SK-N-SH (cell line): Measurements from ENCODE around the gene PPP2R1B. TPM values are rescaled to one million over a fixed set of nuclear protein-coding genes. Genes with fewer than 3 reads are reported as not detected.

Source experiments
- CTCF ChIA-PET: fragments of 300-600, 350-600 bp; formaldehyde crosslinking; extraction: SDS; loops from one replicate; lab custom pipeline; 2021; lab: Yijun Ruan, JAX
- POLR2A ChIA-PET: fragments of 350-600 bp; sonication (Branson Sonifier 250); formaldehyde crosslinking; extraction: SDS; loops from one replicate; lab custom pipeline; 2020; ENCODE audit warnings: antibody characterized with exemption, inconsistent platforms; lab: Yijun Ruan, JAX
- DNase-seq: peaks from one replicate; pipeline ENCODE4 v3.0.0; 2012
- H2AFZ ChIP-seq: fragments of 200-600 bp; sonication (generic); 2 replicates; pipeline ENCODE4 v1.8.1; 2016; ENCODE audit warnings: antibody characterized with exemption, mild to moderate bottlenecking, low read depth
- H3F3A ChIP-seq: fragments of 200-600 bp; sonication (generic); replicated peaks from 2 replicates; pipeline ENCODE3; 2016; ENCODE audit warnings: antibody characterized with exemption, mild to moderate bottlenecking; ENCODE audit not compliant: insufficient read depth
- H3K27ac ChIP-seq, 2 experiments: fragments of 200-500 bp in 1 of 2; fragments of 200-600 bp in 1 of 2; sonication (Bioruptor generic) in 1 of 2; sonication (generic), shearing (Covaris generic) in 1 of 2; 2 replicates each; pipeline versions ENCODE4 v1.5.1 to v1.6.1; 2014 to 2016; ENCODE audit warnings: low read depth in 2 of 2, inconsistent platforms in 1 of 2, low read length in 1 of 2, mild to moderate bottlenecking in 1 of 2, mixed read lengths in 1 of 2
- H3K27me3 ChIP-seq: fragments of 200-600 bp; sonication (generic), shearing (Covaris generic); 2 replicates; pipeline ENCODE4 v1.6.1; 2016; ENCODE audit warnings: mixed run types; ENCODE audit not compliant: insufficient read depth
- H3K36me3 ChIP-seq, 2 experiments: fragments of 200-500 bp in 1 of 2; fragments of 200-600 bp in 1 of 2; sonication (Bioruptor generic) in 1 of 2; sonication (generic) in 1 of 2; replicated peaks in 1 of 2; 2 replicates each; pipeline versions ENCODE3 to v1.5.1; 2014 to 2016; ENCODE audit warnings: low read length in 1 of 2, mild to moderate bottlenecking in 1 of 2; ENCODE audit not compliant: insufficient read depth in 2 of 2, control insufficient read depth in 1 of 2
- H3K4me1 ChIP-seq, 2 experiments: fragments of 200-500 bp in 1 of 2; fragments of 200-600 bp in 1 of 2; sonication (Bioruptor generic) in 1 of 2; sonication (generic), shearing (Covaris generic) in 1 of 2; 2 replicates each; pipeline versions ENCODE4 v1.5.1 to v1.6.1; 2014 to 2016; ENCODE audit warnings: low read depth in 1 of 2, low read length in 1 of 2, mixed run types in 1 of 2; ENCODE audit not compliant: insufficient read depth in 2 of 2, control insufficient read depth in 1 of 2
- H3K4me2 ChIP-seq: fragments of 200-600 bp; sonication (generic), shearing (Covaris generic); 2 replicates; pipeline ENCODE4 v1.6.1; 2017; ENCODE audit warnings: mixed run types
- H3K4me3 ChIP-seq, 2 experiments: fragments of 200-500 bp in 1 of 2; fragments of 200-600 bp in 1 of 2; sonication (Bioruptor generic) in 1 of 2; sonication (generic), shearing (Covaris generic) in 1 of 2; 2 replicates each; pipeline versions ENCODE4 v1.5.1 to v1.8.1; 2014 to 2016; ENCODE audit warnings: low read depth in 2 of 2, inconsistent platforms in 1 of 2, low read length in 1 of 2, mild to moderate bottlenecking in 1 of 2, mixed read lengths in 1 of 2, moderate library complexity in 1 of 2
- H3K79me2 ChIP-seq: fragments of 200-600 bp; sonication (generic); 2 replicates; pipeline ENCODE4 v1.8.1; 2017; ENCODE audit warnings: mild to moderate bottlenecking; ENCODE audit not compliant: insufficient read depth
- H3K9ac ChIP-seq: fragments of 200-600 bp; sonication (generic); 2 replicates; pipeline ENCODE4 v1.6.1; 2017; ENCODE audit warnings: mixed run types
- H3K9me2 ChIP-seq: fragments of 200-600 bp; sonication (generic); 2 replicates; pipeline ENCODE4 v1.6.1; 2017; ENCODE audit warnings: mixed run types
- H3K9me3 ChIP-seq: fragments of 200-600 bp; sonication (generic); 2 replicates; pipeline ENCODE4 v1.6.1; 2017; ENCODE audit warnings: mixed run types, mild to moderate bottlenecking, moderate library complexity
- H4K20me1 ChIP-seq: fragments of 200-600 bp; sonication (generic); 2 replicates; pipeline ENCODE4 v1.6.1; 2017; ENCODE audit warnings: mild to moderate bottlenecking, mixed run types; ENCODE audit not compliant: insufficient read depth
- CHD2 ChIP-seq: fragments of 150-350 bp; IDR thresholded peaks from 2 replicates; pipeline ENCODE4 v1.6.1; 2018; ENCODE audit warnings: low read length; ENCODE audit not compliant: partially characterized antibody
- ELF1 ChIP-seq: IDR thresholded peaks from 2 replicates; pipeline ENCODE4 v1.4.0; 2012
- FOSL2 ChIP-seq: IDR thresholded peaks from 2 replicates; pipeline ENCODE4 v1.4.0; 2012; ENCODE audit warnings: low read depth, mild to moderate bottlenecking, moderate library complexity, borderline replicate concordance
- FOXM1 ChIP-seq: IDR thresholded peaks from 2 replicates; pipeline ENCODE4 v1.4.0; 2012; ENCODE audit warnings: low read depth, mild to moderate bottlenecking
- GATA2 ChIP-seq: sonication (generic); formaldehyde crosslinking; IDR thresholded peaks from 2 replicates; pipeline ENCODE4 v1.5.0; 2020; ENCODE audit warnings: mild to moderate bottlenecking, missing genetic modification reagents
- MXI1 ChIP-seq: IDR thresholded peaks from 2 replicates; pipeline ENCODE4 v1.6.1; 2012; ENCODE audit warnings: mild to moderate bottlenecking, low read depth, low read length, improper control_type of control experiment
- NFIC ChIP-seq: IDR thresholded peaks from 2 replicates; pipeline ENCODE4 v1.4.0; 2012; ENCODE audit warnings: borderline replicate concordance
- NRF1 ChIP-seq: IDR thresholded peaks from 2 replicates; pipeline ENCODE4 v1.6.1; 2012; ENCODE audit warnings: low read depth, mild to moderate bottlenecking, low read length
- POLR2AphosphoS5 ChIP-seq: IDR thresholded peaks from 2 replicates; pipeline ENCODE4 v1.6.1; 2012; ENCODE audit warnings: low read depth, low read length
- RXRA ChIP-seq: IDR thresholded peaks from 2 replicates; pipeline ENCODE4 v1.4.0; 2012; ENCODE audit warnings: low read depth, mild to moderate bottlenecking, borderline replicate concordance
- SIN3A ChIP-seq: IDR thresholded peaks from 2 replicates; pipeline ENCODE4 v1.6.1; 2012; ENCODE audit warnings: low read depth, mild to moderate bottlenecking, low read length, moderate library complexity, borderline replicate concordance
- SMC3 ChIP-seq: IDR thresholded peaks from 2 replicates; pipeline ENCODE4 v1.6.1; 2012; ENCODE audit warnings: low read depth, low read length, improper control_type of control experiment
- TEAD4 ChIP-seq: IDR thresholded peaks from 2 replicates; pipeline ENCODE4 v1.4.0; 2012; ENCODE audit warnings: mild to moderate bottlenecking, borderline replicate concordance; ENCODE audit not compliant: insufficient read depth
- WGBS: methylation state at CpG from one replicate; pipeline ENCODE4 v1.1.6; 2017; ENCODE audit warnings: low lambda C conversion rate; 5-methylcytosine and 5-hydroxymethylcytosine counted together
- polyA plus RNA-seq, 3 experiments: library from polyadenylated mRNA; depleted of rRNA; stranded (reverse); fragments of >200 nt; gene quantifications; 2 replicates each; pipeline ENCODE4 v1.2.3, GENCODE V29; 2012
- TF ChIP-seq, protein P1 (sequence below): IDR thresholded peaks from 2 replicates; pipeline ENCODE4 v1.6.1; 2012; ENCODE audit warnings: mild to moderate bottlenecking, low read depth, low read length, moderate library complexity
- TF ChIP-seq, protein P2 (sequence below): IDR thresholded peaks from 2 replicates; pipeline ENCODE4 v1.4.0; 2012; ENCODE audit warnings: low read depth, borderline replicate concordance

PPP2R1B gene
- polyA plus RNA-seq, 1 of the 3 experiments (the other 2 are of a cell fraction): 25.9 TPM

GRCh38 chr11:111729831-111730311 lies 36.3 kb downstream of the PPP2R1B start (continued):
- TF ChIP-seq TEAD4 (no peak), SMC3 (no peak)
- TF ChIP-seq, protein P1, sequence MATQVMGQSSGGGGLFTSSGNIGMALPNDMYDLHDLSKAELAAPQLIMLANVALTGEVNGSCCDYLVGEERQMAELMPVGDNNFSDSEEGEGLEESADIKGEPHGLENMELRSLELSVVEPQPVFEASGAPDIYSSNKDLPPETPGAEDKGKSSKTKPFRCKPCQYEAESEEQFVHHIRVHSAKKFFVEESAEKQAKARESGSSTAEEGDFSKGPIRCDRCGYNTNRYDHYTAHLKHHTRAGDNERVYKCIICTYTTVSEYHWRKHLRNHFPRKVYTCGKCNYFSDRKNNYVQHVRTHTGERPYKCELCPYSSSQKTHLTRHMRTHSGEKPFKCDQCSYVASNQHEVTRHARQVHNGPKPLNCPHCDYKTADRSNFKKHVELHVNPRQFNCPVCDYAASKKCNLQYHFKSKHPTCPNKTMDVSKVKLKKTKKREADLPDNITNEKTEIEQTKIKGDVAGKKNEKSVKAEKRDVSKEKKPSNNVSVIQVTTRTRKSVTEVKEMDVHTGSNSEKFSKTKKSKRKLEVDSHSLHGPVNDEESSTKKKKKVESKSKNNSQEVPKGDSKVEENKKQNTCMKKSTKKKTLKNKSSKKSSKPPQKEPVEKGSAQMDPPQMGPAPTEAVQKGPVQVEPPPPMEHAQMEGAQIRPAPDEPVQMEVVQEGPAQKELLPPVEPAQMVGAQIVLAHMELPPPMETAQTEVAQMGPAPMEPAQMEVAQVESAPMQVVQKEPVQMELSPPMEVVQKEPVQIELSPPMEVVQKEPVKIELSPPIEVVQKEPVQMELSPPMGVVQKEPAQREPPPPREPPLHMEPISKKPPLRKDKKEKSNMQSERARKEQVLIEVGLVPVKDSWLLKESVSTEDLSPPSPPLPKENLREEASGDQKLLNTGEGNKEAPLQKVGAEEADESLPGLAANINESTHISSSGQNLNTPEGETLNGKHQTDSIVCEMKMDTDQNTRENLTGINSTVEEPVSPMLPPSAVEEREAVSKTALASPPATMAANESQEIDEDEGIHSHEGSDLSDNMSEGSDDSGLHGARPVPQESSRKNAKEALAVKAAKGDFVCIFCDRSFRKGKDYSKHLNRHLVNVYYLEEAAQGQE: no peak

DNA sequence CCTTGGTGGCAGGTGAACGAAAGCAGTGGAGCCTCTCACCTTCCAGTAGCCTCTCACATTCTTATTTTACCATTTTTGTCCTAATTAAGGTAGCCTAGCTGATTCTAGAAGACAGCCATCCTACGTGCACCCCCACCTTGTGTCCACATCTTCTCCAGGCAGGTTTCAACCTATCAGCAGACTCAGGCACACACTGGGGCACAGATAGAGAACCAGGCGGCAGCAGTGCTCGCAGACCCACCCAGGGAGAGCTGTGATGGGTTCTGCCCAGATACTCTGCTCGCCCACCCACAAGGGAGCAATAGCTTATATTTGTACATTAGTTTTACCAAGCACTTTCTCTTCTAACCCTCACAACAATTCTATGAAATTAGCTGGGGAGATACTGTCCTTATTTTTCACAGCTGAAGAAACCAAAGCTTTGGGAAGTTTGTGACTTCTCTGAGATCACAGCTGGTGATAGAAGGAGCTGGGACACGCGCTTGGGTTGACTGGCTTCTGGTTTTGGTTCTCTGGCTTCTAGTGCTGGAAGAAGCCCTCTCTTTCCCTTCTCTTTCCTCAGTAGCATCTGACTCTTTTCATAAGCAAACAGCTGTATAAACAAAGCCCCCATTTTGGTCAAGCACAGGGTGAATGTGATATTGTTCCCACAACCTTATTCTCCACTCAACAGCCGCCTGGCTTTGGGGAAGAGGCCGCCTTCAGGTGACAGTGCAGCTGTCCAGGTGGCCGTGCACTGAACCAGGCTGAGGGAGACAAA lies 36.9 kb downstream of the PPP2R1B start:
- CTCF ChIA-PET: interaction anchor here (0.8 to 1.1 kb wide), 2 partner anchors 40 to 125 kb away, joined by 3 to 5 read pairs; no protein-coding TSS in a partner anchor
- no peak overlapping the region for H3K27ac ChIP-seq

More for the DNA sequence above, 36.9 kb downstream of the PPP2R1B start:
- TF ChIP-seq RXRA (no peak), NRF1 (no peak), MXI1 (no peak), POLR2AphosphoS5 (no peak), SMC3 (no peak), NFIC (no peak), SIN3A (no peak), FOSL2 (no peak), CHD2 (no peak), GATA2 (no peak), TEAD4 (no peak), ELF1 (no peak), FOXM1 (no peak)
- TF ChIP-seq, protein P2, sequence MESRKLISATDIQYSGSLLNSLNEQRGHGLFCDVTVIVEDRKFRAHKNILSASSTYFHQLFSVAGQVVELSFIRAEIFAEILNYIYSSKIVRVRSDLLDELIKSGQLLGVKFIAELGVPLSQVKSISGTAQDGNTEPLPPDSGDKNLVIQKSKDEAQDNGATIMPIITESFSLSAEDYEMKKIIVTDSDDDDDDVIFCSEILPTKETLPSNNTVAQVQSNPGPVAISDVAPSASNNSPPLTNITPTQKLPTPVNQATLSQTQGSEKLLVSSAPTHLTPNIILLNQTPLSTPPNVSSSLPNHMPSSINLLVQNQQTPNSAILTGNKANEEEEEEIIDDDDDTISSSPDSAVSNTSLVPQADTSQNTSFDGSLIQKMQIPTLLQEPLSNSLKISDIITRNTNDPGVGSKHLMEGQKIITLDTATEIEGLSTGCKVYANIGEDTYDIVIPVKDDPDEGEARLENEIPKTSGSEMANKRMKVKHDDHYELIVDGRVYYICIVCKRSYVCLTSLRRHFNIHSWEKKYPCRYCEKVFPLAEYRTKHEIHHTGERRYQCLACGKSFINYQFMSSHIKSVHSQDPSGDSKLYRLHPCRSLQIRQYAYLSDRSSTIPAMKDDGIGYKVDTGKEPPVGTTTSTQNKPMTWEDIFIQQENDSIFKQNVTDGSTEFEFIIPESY: no peak
- TF ChIP-seq, protein P1: no peak
- H3K9ac ChIP-seq: no peak overlapping the region
- no peaks in the 10 kb centered on the region for H3K27me3 ChIP-seq
- peaks cover 20 to 35% of the 10 kb centered on the region in 2 experiments for H3K36me3 ChIP-seq
- POLR2A ChIA-PET: no interaction called here
- peaks cover 21 to 45% of the 10 kb centered on the region in 2 experiments for H3K4me1 ChIP-seq
- H3K4me2 ChIP-seq: no peak overlapping the region
- WGBS: 97% methylated on average over 10 of the region's 10 CpGs
- H3K9me3 ChIP-seq: no peaks in the 10 kb centered on the region
- no peaks in the 10 kb centered on the region for H3K79me2 ChIP-seq
- H2AFZ ChIP-seq: no peak overlapping the region
- no peak for DNase-seq
- no peaks in the 10 kb centered on the region for H4K20me1 ChIP-seq
- no peaks in the 10 kb centered on the region for H3K9me2 ChIP-seq
- H3K4me3 ChIP-seq: no peak overlapping the region
- peaks cover 6% of the 10 kb centered on the region for H3F3A ChIP-seq
